Hypothalamus (tissue), 51 donors: ENCODE results near the gene ALDH6A1.
"Not testable (repeated sequence)": the region's sequence is repeated elsewhere in the genome, so short reads cannot be mapped to it uniquely, and the experiment has no call there.

ENCODE experiments used
- DNase-seq, 51 donors: peaks; one replicate each; lab custom pipeline; 2025; lab: John Stamatoyannopoulos, UW

Gene ALDH6A1

DNA sequence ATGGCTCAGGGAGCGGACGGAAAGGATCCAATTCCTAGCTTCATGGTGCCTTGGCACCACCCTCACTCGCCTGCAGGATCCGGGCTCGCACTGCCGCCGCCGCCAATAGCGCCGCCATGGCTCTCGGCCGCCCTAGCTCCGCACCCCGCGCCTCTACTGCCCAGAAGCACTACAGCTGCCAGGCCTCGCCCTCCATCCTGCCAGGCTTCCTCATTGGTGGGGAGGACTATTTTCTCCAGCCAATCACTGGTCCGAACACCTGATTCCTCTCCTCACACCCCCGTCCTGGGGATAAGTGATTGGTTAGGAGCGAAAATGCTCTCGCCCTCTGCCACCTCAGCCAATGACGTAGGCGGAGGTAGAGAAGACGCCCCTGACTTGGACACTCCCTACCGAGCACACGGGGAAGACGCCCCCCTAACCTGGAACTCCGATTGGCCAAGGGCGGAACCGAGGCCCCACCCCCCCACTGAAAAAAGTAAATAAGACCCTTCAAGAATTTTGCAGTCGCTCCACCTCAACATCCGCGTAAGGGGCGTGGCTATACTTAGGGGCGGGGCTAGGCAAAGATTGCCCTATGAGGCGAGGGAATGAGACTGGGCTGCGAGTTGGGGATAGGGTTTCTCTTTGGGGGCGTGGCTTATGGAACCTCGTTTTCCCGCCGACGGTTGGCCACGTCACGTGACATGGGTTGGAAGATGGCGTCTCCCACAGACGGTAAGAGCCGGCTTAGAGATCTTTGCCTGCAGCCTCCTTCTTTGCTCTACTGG is at the start of gene ALDH6A1, which contains the start of gene LIN52:
Gene ALDH6A1, minus strand, starts transcription at position 177 of the 770 bp plus-strand sequence. Its CDS starts 59 bp downstream, at position 118.
Gene LIN52, plus strand, starts transcription at position 680 of the 770 bp plus-strand sequence. Its CDS starts 19 bp downstream, at position 699.
- peak; percentile 74 to 100 (median 100) for DNase-seq

DNA sequence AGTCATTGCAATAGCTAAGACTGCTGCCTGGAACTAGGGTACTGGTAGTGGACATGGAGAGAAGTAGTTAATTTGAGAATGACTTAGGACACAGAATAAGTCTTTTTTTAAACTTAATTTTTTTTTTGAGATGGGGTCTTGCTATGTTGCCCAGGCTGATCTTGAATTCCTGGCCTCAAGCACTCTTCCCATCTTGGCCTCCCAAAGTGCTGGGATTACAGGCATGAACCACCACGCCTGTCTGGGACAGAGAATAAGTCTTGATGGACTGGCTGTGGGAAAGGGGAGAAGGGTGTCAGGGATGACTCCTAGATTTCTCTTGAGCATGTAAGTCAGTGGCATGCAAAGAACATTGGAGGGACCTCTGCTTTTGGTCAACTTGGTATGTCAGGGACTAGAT is 43.4 kb upstream of the ALDH6A1 start:
- DNase-seq, result no peak

GRCh38 chr14:74126315-74127013 is 42.2 kb upstream of the ALDH6A1 start:
- DNase-seq, result no peak

- DNase-seq, result not testable (repeated sequence)
These were observed 41.2 kb upstream of the ALDH6A1 start for GRCh38 chr14:74125487-74125886.

DNA sequence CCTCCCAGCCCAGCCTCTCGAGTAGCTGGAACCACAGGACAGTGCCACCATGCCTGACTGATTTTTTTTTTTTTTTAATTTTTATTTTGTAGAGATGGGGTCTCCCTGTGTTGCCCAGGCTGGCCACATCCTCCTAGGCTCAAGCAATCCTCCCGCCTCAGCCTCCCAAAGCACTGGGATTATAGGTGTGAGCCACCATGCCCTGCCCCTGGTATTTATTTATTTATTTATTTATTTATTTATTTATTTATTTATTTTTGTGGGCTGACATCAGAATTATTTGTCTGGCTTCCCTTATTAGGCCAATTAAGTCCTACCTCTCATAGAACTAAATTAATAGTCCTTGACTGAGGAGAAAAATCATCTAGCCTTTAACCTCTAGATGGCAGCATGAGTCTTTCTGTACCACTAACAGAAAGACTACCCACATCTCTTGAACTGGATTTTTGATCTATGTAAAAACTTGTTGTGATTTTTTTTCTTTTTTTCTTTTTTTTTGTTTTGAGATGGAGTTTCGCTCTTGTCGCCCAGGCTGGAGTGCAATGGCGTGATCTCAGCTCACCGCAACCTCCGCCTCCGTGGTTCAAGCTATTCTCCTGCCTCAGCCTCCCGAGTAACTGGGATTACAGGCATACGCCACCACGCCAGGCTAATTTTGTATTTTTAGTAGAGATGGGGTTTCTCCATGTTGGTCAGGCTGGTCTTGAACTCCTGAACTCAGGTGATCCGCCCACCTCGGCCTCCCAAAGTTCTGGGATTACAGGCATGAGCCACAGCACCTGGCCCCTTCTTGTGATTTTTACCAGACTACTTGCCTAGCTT is 27.4 kb upstream of the ALDH6A1 start:
- DNase-seq, result peak in 3 of 51 donors; percentile 0 to 11 (median 5)

DNA sequence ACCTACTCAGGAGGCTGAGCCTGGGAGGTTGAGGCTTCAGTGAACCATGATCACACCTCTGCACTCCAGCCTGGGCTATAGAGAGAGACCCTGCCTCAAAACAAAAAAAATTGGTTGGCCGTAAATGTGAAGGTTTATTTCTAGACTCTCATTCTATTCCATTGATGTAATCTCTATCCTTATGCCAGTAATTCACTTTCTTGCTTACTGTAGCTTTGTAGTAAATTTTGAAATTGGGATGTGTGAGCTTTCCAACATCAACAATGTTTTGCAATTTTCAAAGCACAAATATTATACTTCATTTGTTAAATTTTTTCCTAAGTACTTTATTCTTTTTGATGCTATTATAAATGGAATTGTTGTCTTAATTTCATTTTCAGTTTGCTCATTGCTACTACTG is 25.1 kb upstream of the ALDH6A1 start:
- DNase-seq, result no peak

GRCh38 chr14:74105381-74105780 is 21.1 kb upstream of the ALDH6A1 start:
- no peak for DNase-seq

GRCh38 chr14:74089251-74090020 is 5.2 kb upstream of the ALDH6A1 start:
- no peak for DNase-seq

DNA sequence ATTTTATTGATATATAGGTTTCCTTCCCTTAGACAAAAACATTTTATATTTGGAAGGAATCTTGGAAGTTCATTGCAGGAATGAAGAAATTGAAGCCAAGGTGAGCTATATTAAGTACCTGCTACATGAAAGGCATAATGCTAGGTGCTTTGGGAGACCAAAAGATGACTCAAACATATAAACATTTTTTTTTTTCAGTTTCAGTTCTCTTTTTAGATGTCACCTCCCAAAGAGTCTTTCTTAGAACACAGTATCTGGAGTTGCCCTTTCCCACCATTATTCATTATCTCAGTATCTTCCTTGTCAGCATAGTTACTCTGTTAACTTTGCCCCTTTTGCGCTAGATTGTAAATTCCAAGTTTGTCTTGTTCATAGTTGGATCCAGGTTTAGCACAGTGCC is 1.6 kb upstream of the ALDH6A1 start:
- DNase-seq, result no peak

GRCh38 chr14:74085047-74085637 is 889 bp upstream of the ALDH6A1 start:
- peak in 6 of 51 donors; percentile 13 to 53 (median 30) for DNase-seq

DNA sequence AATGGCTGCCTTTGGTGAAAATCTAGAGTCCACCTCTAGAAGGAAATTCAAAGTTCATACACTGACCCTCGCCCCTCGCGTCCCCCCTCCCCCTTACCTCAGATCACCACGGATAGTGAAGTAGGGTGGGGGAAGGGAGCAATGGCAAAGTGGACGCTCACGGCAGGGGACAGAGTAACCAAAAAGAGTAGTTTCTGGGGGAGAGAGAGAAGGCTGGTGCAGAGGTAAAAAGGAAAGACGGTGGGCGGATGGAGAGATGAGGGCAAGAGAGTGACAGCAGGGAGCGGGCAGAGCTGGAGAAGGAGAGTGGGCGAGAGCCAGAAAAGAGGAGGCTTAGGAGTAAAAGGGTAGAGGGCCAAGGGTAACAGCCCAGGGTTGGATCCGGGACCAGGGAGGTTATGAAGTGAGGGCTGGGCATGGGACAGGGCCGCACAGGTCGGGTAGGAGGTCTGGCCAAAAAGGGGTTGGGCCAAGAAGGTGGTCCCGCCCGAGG is 423 bp downstream of the ALDH6A1 start:
- peak in 2 of 51 donors; percentile 13 to 40 for DNase-seq

DNA sequence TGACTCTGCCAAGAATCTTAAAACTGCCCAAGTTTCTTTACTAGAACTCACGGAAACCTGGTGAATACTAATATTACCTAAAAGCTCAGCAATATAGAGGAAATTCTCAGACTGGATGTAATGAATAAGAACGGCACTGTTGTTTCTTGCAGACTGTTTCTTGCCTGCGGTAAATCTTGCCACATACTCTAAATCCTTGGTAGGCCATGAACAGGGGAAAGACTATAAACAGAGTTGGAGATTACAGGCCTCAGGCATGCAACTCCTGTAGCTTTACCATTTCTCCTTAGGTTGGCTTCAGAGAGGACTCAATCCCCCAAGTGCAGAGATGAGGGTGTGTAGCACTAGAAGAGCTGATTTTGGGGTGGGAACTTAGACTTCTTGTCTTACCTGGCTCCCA is 1.1 kb downstream of the ALDH6A1 start:
- no peak for DNase-seq

- no peak for DNase-seq
These were observed 2.8 kb downstream of the ALDH6A1 start for GRCh38 chr14:74081491-74081890.

DNA sequence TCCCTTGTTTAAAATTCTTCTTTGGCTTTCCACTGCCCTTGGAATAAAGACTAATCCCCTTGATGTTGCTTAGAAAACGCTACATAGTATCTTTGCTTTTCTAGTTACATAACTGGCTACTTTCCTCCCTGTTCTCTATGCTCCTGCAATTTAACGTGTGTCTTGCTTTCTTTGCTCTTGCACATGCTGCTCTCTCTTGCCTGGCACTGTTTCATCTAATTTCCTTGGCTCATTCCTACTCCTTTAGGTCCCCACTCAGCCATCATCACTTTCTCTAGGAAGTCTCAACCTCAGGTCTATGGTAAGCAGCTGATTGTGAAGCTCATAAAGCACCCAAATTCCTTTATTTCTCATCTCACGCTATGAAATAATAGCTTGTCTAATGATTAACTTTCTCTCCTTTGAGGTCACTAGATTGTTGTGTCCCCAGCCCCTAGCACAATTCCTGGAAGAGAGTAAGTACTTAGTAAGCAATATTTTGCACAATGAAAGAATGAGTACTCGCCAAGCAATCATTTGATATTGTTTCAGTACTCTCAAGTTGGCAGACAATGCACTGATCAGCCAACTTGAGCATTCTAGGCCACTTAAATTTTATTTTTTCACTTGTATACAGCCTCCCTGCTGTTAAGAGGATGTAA is 3.3 kb downstream of the ALDH6A1 start:
- no peak for DNase-seq

DNA sequence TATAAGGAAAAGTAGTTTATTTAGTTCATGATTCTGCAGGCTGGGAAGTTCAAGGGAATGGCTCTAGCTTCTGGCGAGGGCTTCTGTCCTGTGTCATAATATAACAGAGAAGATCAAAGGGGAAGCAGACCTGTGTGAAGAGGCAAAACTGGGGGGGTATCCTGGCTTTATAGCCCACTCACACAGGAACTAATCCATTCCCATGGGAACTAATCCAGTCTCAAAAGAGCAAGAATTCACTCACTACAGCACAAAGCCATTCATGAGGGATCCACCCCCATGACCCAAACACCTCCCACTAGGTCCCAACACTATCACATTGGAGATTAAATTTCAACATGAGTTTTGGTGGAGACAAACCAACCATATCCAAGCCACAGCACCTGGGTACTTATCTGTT is 6.9 kb downstream of the ALDH6A1 start:
- no peak for DNase-seq

DNA sequence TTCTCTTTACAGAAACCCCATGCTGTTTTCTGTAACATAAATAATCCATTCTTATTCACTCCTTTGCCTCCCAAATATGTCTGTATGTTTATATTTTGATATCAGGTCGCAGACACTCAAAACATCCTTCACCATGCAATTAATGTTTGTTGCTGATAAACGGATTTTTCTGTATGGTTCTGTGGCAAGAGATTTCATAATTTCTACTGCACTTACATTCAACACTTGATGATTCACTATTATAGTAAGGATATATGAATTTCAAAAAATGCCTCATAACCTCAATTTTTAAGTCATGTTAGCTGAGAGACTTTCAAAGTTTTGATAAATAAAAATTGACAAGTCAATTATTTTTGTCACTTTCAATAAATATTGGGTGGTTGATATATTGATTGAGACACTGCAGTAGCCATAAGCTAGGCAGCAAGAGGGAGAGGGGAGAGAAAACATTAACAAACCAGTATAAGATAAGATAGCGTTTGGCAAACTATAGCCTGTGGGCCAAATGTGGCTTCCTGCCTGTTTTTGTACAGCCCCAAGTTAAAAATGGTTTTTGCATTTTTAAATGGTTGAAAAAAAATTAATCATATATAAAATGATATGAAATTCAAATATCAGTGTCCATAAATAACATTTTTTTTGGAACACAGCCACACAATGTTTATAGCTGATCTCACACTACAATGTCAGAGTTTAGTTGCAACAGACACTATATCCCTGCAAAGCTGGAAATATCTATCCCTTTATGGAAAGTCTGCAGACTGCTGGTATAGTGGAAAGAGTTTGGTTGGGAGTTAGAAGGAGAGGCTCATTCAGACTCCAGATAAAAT is 18.3 kb downstream of the ALDH6A1 start:
- DNase-seq, result no peak

DNA sequence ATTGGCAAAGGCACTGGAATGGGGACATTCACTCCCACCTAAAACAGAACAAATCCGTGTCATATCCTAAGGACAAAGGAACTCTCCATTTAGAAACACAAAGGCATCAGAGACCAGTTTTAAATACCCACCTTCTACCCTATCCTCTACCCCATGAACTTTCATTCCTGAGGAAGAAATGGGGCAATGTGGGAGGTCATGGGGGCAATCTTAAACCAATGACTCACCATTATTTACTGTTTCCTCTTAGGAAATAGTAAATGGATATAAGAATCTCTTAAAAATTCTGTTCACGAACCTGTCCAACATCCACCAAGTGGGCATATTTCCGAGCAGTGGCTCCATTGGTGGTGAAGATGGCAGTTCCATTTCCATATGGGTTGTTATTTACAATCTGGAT is 19.4 kb downstream of the ALDH6A1 start:
- DNase-seq, result no peak

DNA sequence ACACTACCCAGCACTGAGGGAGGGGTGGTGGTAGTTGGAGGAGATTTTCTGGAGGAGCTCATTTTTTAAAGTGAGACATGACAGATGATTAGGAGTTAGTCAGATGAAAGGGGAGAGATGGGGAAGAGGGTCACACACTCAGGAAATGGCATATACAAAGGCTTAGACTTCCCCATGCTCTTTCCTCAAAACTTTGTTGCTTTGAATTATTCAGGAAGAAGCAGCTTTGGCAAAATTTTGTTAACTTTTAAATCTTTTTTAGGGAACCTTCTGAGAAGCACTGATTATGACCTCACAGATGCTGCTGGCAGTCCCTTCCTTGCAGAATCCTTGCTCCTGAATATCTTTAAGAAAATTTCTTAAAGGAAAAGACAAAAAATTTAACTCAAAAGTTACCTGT is 19.8 kb downstream of the ALDH6A1 start:
- DNase-seq, result no peak
